NCI-H2196 (cell line): ENCODE data around the gene CDH2.

Source experiments
- DNase-seq: peaks from one replicate; lab custom pipeline; 2025; ENCODE audit not compliant: unreplicated experiment; lab: John Stamatoyannopoulos, UW

The CDH2 gene

GRCh38 chr18:28171837-28172236 is 5.1 kb downstream of the CDH2 start:
- no peak for DNase-seq

- DNase-seq, result no peak
Observed at GRCh38 chr18:28168725-28169124, 8.2 kb downstream of the CDH2 start.

- no peak for DNase-seq
Observed at GRCh38 chr18:28167835-28168349, 9.0 kb downstream of the CDH2 start.

- DNase-seq, result no peak
Observed at GRCh38 chr18:28164771-28165483, 12.0 kb downstream of the CDH2 start.

GRCh38 chr18:28163201-28163775 is 13.6 kb downstream of the CDH2 start:
- no peak for DNase-seq

GRCh38 chr18:28161608-28162599 is 15.0 kb downstream of the CDH2 start:
- no peak for DNase-seq

- no peak for DNase-seq
Observed at GRCh38 chr18:28159055-28159454, 17.9 kb downstream of the CDH2 start.

GRCh38 chr18:28158083-28158581 is 18.8 kb downstream of the CDH2 start:
- DNase-seq, result no peak

- no peak for DNase-seq
Observed at GRCh38 chr18:28153485-28154065, 23.4 kb downstream of the CDH2 start.

- DNase-seq, result no peak
Observed at GRCh38 chr18:28152754-28153153, 24.2 kb downstream of the CDH2 start.

GRCh38 chr18:28152354-28152753 is 24.6 kb downstream of the CDH2 start:
- no peak for DNase-seq

GRCh38 chr18:28151434-28151833 is 25.5 kb downstream of the CDH2 start:
- DNase-seq, result no peak

GRCh38 chr18:28150925-28151324 is 26.0 kb downstream of the CDH2 start:
- DNase-seq, result no peak

GRCh38 chr18:28149810-28150420 is 27.0 kb downstream of the CDH2 start:
- no peak for DNase-seq

- DNase-seq, result peak; percentile 14
Observed at GRCh38 chr18:28147674-28148171, 29.2 kb downstream of the CDH2 start.

- no peak for DNase-seq
Observed at GRCh38 chr18:28143725-28144124, 33.2 kb downstream of the CDH2 start.

- no peak for DNase-seq
Observed at GRCh38 chr18:28138816-28139215, 38.1 kb downstream of the CDH2 start.

- no peak for DNase-seq
Observed at GRCh38 chr18:28136071-28136470, 40.9 kb downstream of the CDH2 start.

GRCh38 chr18:28134774-28135173 is 42.2 kb downstream of the CDH2 start:
- DNase-seq, result no peak

- no peak for DNase-seq
Observed at GRCh38 chr18:28132084-28132483, 44.8 kb downstream of the CDH2 start.
